GM10266 (cell line): ENCODE measurements around the gene C17orf58.
"Not testable (repeated sequence)": the region's sequence is repeated elsewhere in the genome, so short reads cannot be mapped to it uniquely, and the experiment has no call there.

Experiments used
- DNase-seq: peaks from one replicate; pipeline ENCODE4 v3.0.0; 2012; ENCODE audit errors: extremely low spot score
- CTCF ChIP-seq: IDR thresholded peaks from 2 replicates; pipeline ENCODE4 v1.5.1; 2012; ENCODE audit warnings: mild to moderate bottlenecking, low read depth; ENCODE audit not compliant: control insufficient read depth, insufficient read depth; ENCODE audit errors: missing control alignments

C17orf58 gene

GRCh38 chr17:67983383-67983688 lies 12.9 kb downstream of the C17orf58 start:
- no peak for TF ChIP-seq CTCF
- DNase-seq: no peak

DNA sequence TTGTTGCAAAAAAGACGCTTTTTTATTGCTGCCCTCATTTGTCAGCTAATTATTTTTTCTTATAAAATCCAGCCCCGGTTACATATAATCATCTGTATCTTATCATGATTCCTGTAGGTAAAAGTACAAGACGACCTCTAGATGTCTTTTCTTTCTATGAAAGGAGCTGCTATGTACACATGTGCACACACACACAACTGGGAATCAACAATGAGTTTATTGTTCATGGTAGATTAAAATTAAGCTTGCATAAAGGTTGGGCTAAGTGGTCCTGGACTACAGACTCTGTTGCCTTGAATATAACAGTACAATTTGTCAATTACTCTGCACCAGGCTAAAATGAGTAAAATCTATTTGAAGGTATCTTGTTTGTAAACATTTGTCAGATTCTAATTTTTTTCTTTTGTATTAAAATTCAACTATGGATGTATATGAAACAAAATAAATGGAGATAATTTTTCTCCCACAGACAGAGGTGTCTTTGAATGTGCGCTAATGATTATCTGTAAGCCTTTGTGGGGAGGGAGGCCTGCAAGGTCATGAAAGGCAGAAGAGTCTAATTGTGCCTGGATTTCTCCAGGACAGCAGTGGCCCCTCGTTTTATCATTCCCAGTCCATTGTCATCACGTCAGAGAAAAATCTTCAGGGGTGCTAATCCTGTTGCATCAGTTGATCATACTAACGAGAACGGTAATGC lies 13.4 kb downstream of the C17orf58 start:
- TF ChIP-seq CTCF: no peak
- no peak for DNase-seq

DNA sequence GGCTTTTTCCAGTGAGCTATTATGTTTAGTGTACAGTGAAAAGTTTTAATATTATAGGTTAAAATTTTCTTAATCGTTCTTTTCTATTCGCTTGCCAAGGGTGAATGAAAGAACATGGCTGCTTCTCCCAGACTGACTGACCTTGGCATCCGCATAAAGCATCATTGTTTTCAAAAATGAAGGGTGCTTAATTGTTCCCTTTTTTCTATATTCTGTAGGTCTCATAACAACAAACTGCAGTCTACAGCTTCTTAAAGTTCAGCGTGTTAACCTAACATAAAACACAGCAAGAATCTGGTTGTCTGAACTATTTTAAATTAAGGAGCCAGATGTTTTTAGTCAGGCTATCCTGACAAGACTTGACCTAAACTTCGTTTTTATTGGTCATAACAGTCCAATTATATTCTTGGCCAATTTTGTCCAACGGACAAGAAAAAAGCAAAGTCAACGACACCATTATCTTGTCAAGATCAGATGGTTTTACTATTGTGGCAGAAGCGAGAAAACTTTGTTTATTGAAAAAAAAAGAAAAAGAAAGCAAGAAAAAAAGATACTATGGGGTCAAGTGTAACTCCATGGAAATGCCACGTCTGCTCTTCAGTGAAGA lies 14.1 kb downstream of the C17orf58 start:
- no peak for TF ChIP-seq CTCF
- no peak for DNase-seq

DNA sequence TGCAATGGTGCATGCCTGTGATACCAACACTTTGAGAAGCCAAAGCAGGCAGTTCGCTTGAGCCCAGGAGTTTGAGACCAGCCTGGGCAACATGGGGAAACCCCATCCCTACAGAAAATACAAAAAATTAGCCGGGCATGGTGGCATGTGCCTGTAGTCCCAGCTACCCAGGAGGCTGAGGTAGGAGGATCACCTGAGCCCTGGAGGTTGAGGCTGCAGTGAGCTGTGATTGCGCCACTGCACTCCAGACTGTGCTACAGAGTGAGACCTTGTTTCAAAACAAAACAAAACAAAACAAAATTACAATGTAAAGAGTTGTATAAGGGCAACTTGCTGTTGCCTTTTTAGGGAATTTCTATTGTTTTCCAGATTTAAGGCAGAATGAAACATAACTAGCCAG lies 15.4 kb downstream of the C17orf58 start:
- not testable (repeated sequence) for DNase-seq

DNA sequence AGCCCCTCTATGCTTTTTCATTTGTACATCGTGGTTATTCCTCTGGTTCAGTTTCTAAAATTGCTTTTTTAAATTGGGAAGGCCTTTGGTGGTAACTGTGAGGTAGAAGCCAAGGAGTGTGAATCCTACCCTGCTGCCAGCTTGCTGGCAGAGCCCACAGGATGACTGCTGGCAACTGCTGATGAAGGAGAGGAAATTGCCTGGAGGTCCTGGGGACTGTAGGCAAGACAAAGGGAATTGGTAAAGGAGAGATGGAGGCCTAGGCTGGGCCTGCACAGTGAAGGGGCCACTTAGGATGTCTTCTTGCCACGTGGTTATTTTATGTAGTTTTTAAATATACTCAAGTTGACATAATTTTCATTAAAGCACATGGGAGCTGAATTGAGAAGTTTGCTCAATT lies 15.8 kb downstream of the C17orf58 start:
- no peak for TF ChIP-seq CTCF
- DNase-seq: no peak

GRCh38 chr17:67976306-67976705 lies 20.0 kb downstream of the C17orf58 start:
- not testable (repeated sequence) for DNase-seq

DNA sequence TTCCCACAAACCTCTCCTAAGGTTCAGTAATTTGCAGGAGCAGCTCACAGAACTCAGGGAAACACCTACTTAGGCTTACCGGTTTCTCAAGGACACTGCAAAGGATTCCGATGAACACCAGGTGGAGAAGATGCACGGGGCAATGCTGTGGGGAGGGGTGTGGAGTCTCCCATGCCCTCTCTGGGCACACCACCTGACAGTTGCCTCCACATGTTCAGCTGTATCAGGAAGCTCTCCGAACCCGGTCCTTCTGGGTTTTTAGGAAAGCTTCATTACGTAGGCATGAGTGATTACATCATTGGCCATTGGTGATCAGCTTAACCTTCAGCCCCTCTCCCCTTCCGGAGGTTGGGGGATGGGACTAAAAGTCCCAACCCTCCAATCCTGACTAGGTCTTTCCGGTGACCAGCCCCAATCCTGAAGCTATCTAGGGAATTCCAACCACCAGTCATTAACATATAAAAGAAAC lies 21.6 kb downstream of the C17orf58 start:
- no peak for DNase-seq
- no peak for TF ChIP-seq CTCF

GRCh38 chr17:67974185-67974584 lies 22.1 kb downstream of the C17orf58 start:
- TF ChIP-seq CTCF: no peak
- DNase-seq: no peak
